Upper lobe of left lung (tissue), 6 donors: ENCODE results near the gene FBXW8. TPM values are rescaled to one million over a fixed set of nuclear protein-coding genes. Genes with fewer than 3 reads are reported as not detected.
"Not testable (repeated sequence)": the region's sequence is repeated elsewhere in the genome, so short reads cannot be mapped to it uniquely, and the experiment has no call there.

Experiments used
- ATAC-seq, 2 donors: fragments of 200-7000 bp; cut with Tn5 transposase; one replicate each; pipeline ENCODE4 v1.9.1; 2022; ENCODE audit warnings: mild to moderate bottlenecking in 2 of 2, moderate library complexity in 2 of 2; ENCODE audit not compliant: low FRiP score in 2 of 2
- DNase-seq, 2 donors: peaks; one replicate each; pipeline ENCODE4 v3.0.0-alpha.2; 2019 to 2020
- H3K27ac ChIP-seq, 4 donors: fragments of 200-600 bp; sonication (generic); one replicate each; pipeline ENCODE4 v1.5.1; 2016 to 2019
- H3K27me3 ChIP-seq, 4 donors: fragments of 200-600 bp; sonication (generic); one replicate each; pipeline ENCODE4 v1.5.1; 2017 to 2019
- H3K36me3 ChIP-seq, 4 donors: fragments of 200-600 bp; sonication (generic); one replicate each; pipeline ENCODE4 v1.5.1; 2016 to 2019
- H3K4me1 ChIP-seq, 4 donors: fragments of 200-600 bp; sonication (generic); one replicate each; pipeline ENCODE4 v1.5.1; 2018 to 2019
- H3K4me3 ChIP-seq, 4 donors: fragments of 200-600 bp; sonication (generic); one replicate each; pipeline ENCODE4 v1.5.1; 2017 to 2019; ENCODE audit warnings: mild to moderate bottlenecking in 2 of 4, moderate library complexity in 1 of 4
- H3K9me3 ChIP-seq, 4 donors: fragments of 200-600 bp; sonication (generic); one replicate each; pipeline ENCODE4 v1.5.1; 2018 to 2019
- CTCF ChIP-seq, 6 experiments: fragments of 450-650 bp in 4 of 6; fragments of 200-600 bp in 2 of 6; sonication (generic) in 2 of 6; IDR thresholded peaks; one replicate each; pipeline ENCODE4 v1.5.1; 2016 to 2019; ENCODE audit warnings: antibody characterized with exemption in 6 of 6
- EP300 ChIP-seq, 4 donors: sonication (generic); formaldehyde crosslinking; IDR thresholded peaks; one replicate each; pipeline ENCODE4 v1.5.1; 2017; ENCODE audit warnings: antibody characterized with exemption in 4 of 4, control low read depth in 2 of 4
- POLR2A ChIP-seq, 4 donors: fragments of 450-650 bp; IDR thresholded peaks; one replicate each; pipeline ENCODE4 v1.5.1; 2016 to 2017; ENCODE audit warnings: antibody characterized with exemption in 4 of 4, mild to moderate bottlenecking in 2 of 4
- POLR2AphosphoS5 ChIP-seq, 2 donors: sonication (generic); formaldehyde crosslinking; IDR thresholded peaks; one replicate each; pipeline ENCODE4 v1.5.1; 2017; ENCODE audit warnings: antibody characterized with exemption in 2 of 2
- WGBS, 2 donors: methylation state at CpG; one replicate each; pipeline ENCODE4 v1.1.5; 2017 to 2018; 5-methylcytosine and 5-hydroxymethylcytosine counted together
- total RNA-seq, 6 donors: library from RNA; depleted of rRNA in 4 of 6; stranded (reverse); fragments of >200 nt in 4 of 6; gene quantifications; one replicate each; pipeline versions ENCODE4 v1.1.0 to v1.2.1, GENCODE V29; 2016 to 2021
- donor health status: DM: no; HTN: no; CAD: no; lungs with moderate emphysema.
- donor health status: DM: no; HTN: yes; CAD: no; lungs with severe emphysema.

Gene FBXW8
- total RNA-seq, 6 donors from 2014 or later = 14.7 to 52.4 (median 18.6) TPM

- H3K27me3 ChIP-seq = no peaks in the 10 kb centered on the region
These were observed 143.5 kb downstream of the FBXW8 start for GRCh38 chr12:117054279-117054678.

DNA sequence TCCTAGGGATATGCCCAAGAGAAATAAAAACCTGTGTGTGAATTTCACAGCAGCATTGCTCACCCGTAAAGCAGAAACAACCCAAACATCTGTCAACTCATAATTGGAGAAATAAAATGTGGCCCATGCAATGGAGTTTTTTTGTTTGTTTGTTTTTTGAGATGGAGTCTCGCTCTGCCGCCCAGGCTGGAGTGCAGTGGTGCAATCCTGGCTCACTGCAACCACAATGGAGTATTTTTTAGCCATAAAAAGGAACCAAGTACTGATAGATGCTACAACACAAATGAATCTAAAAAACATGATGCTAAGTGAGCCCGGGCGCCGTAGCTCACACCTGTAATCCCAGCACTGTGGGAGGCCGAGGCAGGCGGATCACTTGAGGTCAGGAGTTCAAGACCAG lies 146.9 kb downstream of the FBXW8 start:
- H3K4me3 ChIP-seq, H3K27ac ChIP-seq, H3K9me3 ChIP-seq, H3K36me3 ChIP-seq, ATAC-seq, DNase-seq, H3K27me3 ChIP-seq, H3K4me1 ChIP-seq: not testable (repeated sequence)
- WGBS, 2 donors = 74 to 84% methylated on average over 8 of the region's 8 CpGs

More at GRCh38 chr12:117054279-117054678, 143.5 kb downstream of the FBXW8 start:
- Histone ChIP-seq H3K9me3 (no peaks in the 10 kb centered on the region), H3K36me3 (no peaks in the 10 kb centered on the region), H3K4me1 (no peaks in the 10 kb centered on the region), H3K27ac (no peak overlapping the region), H3K4me3 (no peak overlapping the region)
- WGBS, 2 donors = 93 to 94% methylated on average over 6 of the region's 6 CpGs
- no peak for ATAC-seq
- TF ChIP-seq CTCF (IDR thresholded peaks at IDR 0.05) = no peak
- no peak for TF ChIP-seq POLR2A (IDR thresholded peaks at IDR 0.05)
- TF ChIP-seq POLR2AphosphoS5 (IDR thresholded peaks at IDR 0.05) = no peak
- no peak for TF ChIP-seq EP300 (IDR thresholded peaks at IDR 0.05)
- DNase-seq = no peak

DNA sequence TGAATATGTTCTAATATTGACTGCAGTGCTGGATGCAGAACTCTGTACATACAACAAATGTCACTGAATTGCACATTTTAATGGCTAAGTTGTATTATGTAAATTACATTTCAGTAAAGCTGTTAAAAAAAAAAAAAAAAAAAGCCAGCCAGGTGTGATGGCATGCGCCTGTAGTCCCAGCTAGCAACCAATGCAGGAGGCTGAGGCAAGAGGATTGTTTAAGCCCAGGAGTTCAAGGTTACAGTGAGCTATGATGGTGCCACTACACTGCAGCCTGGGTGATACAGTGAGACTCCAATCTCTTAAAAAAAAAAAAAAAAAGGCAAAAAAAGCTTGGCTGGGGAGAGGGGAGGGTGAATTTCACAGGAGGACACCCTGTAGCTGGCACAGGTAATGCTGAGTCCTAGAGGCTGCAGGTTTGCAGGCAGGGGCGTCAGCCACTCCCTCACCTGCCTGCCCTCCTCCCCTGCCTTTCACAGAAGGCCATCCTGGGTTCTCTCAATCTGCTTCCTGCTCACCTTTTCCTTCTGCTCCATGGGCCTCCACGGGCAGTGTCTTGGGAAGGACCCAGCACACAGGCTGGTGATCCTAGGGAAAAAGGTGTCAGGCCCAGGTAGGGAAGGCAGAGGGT lies 147.8 kb downstream of the FBXW8 start:
- ATAC-seq (no peak), DNase-seq (no peak)
- no peaks in the 10 kb centered on the region for H3K27me3 ChIP-seq
- H3K9me3 ChIP-seq = no peaks in the 10 kb centered on the region
- TF ChIP-seq POLR2A (IDR thresholded peaks at IDR 0.05) (no peak), EP300 (IDR thresholded peaks at IDR 0.05) (no peak), CTCF (IDR thresholded peaks at IDR 0.05) (no peak), POLR2AphosphoS5 (IDR thresholded peaks at IDR 0.05) (no peak)
- peaks cover 0 to 11% (median 6%) of the 10 kb centered on the region in 4 donors for H3K4me1 ChIP-seq
- H3K27ac ChIP-seq = no peak overlapping the region
- no peak overlapping the region for H3K4me3 ChIP-seq
- WGBS, 2 donors = 73 to 78% methylated on average over 3 of the region's 3 CpGs
- H3K36me3 ChIP-seq = no peaks in the 10 kb centered on the region

- no peak overlapping the region for H3K27ac ChIP-seq
- H3K36me3 ChIP-seq = no peaks in the 10 kb centered on the region
- WGBS, 2 donors = 69 to 80% methylated on average over 2 to 8 of the region's 8 CpGs
- DNase-seq = no peak
- H3K9me3 ChIP-seq = no peaks in the 10 kb centered on the region
- H3K4me1 ChIP-seq = peaks cover 0 to 13% (median 8%) of the 10 kb centered on the region in 4 donors
- H3K4me3 ChIP-seq = no peak overlapping the region
- no peak for ATAC-seq
- no peaks in the 10 kb centered on the region for H3K27me3 ChIP-seq
- TF ChIP-seq EP300 (IDR thresholded peaks at IDR 0.05) (no peak), POLR2AphosphoS5 (IDR thresholded peaks at IDR 0.05) (no peak), POLR2A (IDR thresholded peaks at IDR 0.05) (no peak), CTCF (IDR thresholded peaks at IDR 0.05) (no peak)
These were observed 148.4 kb downstream of the FBXW8 start for GRCh38 chr12:117059156-117059555.

DNA sequence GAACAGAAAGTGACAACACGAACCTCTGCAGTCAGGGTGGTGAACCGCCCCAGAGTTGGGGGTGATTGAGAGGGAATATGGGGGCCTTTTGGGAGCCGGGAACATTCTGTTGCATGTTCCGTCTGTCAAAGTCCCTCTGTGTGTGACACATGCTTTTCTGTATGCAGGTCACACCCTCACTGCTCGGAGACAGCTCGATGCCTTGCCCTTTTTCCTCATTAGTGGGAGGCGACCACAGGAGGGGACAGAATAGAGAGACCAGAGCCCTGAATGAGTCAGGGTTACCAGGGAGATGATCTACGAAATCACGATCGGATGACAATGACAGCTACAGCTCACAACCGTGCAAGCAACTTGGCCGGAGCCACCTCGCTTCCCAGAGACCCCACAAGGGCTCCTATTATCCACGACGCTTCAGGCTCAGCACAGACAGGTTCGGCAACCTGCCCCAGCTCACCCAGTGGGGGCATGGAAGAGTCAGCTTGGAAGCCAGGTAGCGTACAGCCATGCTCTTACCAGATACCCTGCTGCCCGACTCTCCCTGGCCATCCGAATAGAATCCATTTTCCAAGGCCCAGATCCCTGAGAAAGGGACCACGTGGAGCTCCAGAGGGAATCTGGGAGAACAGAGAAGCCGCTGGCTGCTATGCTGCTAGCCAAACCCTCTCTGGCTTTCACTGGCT lies 149.6 kb downstream of the FBXW8 start:
- H3K27ac ChIP-seq = peak overlapping the region in 1 of 4 donors; percentile 12
- no peak for ATAC-seq
- 69 to 72% methylated on average over 20 to 21 of the region's 21 CpGs for WGBS, 2 donors

More for the DNA sequence above, 149.6 kb downstream of the FBXW8 start:
- H3K27me3 ChIP-seq = no peaks in the 10 kb centered on the region
- H3K4me3 ChIP-seq = no peak overlapping the region
- peaks cover 0 to 18% (median 8%) of the 10 kb centered on the region in 4 donors for H3K4me1 ChIP-seq
- TF ChIP-seq EP300 (IDR thresholded peaks at IDR 0.05) (no peak), POLR2A (IDR thresholded peaks at IDR 0.05) (no peak), CTCF (IDR thresholded peaks at IDR 0.05) (no peak), POLR2AphosphoS5 (IDR thresholded peaks at IDR 0.05) (peak in 1 of 2 donors; percentile 35)
- H3K36me3 ChIP-seq = no peaks in the 10 kb centered on the region
- DNase-seq = no peak
- no peaks in the 10 kb centered on the region for H3K9me3 ChIP-seq
